ENCODE results near the gene RPS14. TPM values are rescaled to one million over a fixed set of nuclear protein-coding genes. Genes with fewer than 3 reads are reported as not detected.

The RPS14 gene
- total and polyA plus RNA-seq, 9 donors, result 2,234 to 9,295 (median 4,211) TPM

GRCh38 chr5:150443242-150444075, 6.1 kb downstream of the RPS14 start:
- WGBS, 3 donors, result 64 to 66% (median 65%) methylated on average over 15 of the region's 15 CpGs
- H3K4me3 ChIP-seq, result no peak overlapping the region
- peaks cover 2% of the 10 kb centered on the region for H3K4me1 ChIP-seq (ENCODE audit: insufficient read depth)
- intact Hi-C loops (cut with DNase I), result loop anchor here in 1 of 4 donors (10.0 kb wide), 1 partner anchor 309 kb away; no protein-coding TSS in a partner anchor
- DNase-seq, result no peak
- no peak for TF ChIP-seq CTCF (IDR thresholded peaks at IDR 0.05)
- H3K9me3 ChIP-seq, result no peaks in the 10 kb centered on the region
- H3K36me3 ChIP-seq, result no peaks in the 10 kb centered on the region
- no peaks in the 10 kb centered on the region for H3K27me3 ChIP-seq
- no peak overlapping the region for H3K27ac ChIP-seq

- no peak overlapping the region for H3K27ac ChIP-seq
- intact Hi-C loops (cut with DNase I), result loop anchor here in 1 of 4 donors (10.0 kb wide), 1 partner anchor 308 kb away; no protein-coding TSS in a partner anchor
Measured at GRCh38 chr5:150442699-150443080, 6.8 kb downstream of the RPS14 start.

GRCh38 chr5:150441813-150442698, 7.5 kb downstream of the RPS14 start:
- Histone ChIP-seq H3K27me3 (no peaks in the 10 kb centered on the region), H3K4me3 (no peak overlapping the region), H3K27ac (no peak overlapping the region), H3K9me3 (no peaks in the 10 kb centered on the region), H3K36me3 (no peaks in the 10 kb centered on the region), H3K4me1 (ENCODE audit: insufficient read depth) (no peaks in the 10 kb centered on the region)
- WGBS, 3 donors, result 50 to 60% (median 50%) methylated on average over 18 of the region's 18 CpGs
- intact Hi-C loops (cut with DNase I), result loop anchor here in 1 of 4 donors (10.0 kb wide), 1 partner anchor 307 kb away; no protein-coding TSS in a partner anchor
- TF ChIP-seq POLR2A (IDR thresholded peaks at IDR 0.05) (no peak), CTCF (IDR thresholded peaks at IDR 0.05) (no peak), EP300 (IDR thresholded peaks at IDR 0.05) (no peak)
- DNase-seq, result no peak

More at GRCh38 chr5:150442699-150443080, 6.8 kb downstream of the RPS14 start:
- no peak overlapping the region for H3K4me3 ChIP-seq
- no peak for DNase-seq
- WGBS, 3 donors, result 74 to 84% (median 81%) methylated on average over 6 of the region's 6 CpGs
- no peaks in the 10 kb centered on the region for H3K27me3 ChIP-seq
- no peaks in the 10 kb centered on the region for H3K36me3 ChIP-seq
- no peaks in the 10 kb centered on the region for H3K9me3 ChIP-seq
- H3K4me1 ChIP-seq (ENCODE audit: insufficient read depth), result no peaks in the 10 kb centered on the region
- TF ChIP-seq POLR2A (IDR thresholded peaks at IDR 0.05), result no peak
- TF ChIP-seq CTCF (IDR thresholded peaks at IDR 0.05), result no peak
- no peak for TF ChIP-seq EP300 (IDR thresholded peaks at IDR 0.05)

GRCh38 chr5:150440948-150441812, 8.4 kb downstream of the RPS14 start:
- no peak for DNase-seq
- Histone ChIP-seq H3K4me1 (ENCODE audit: insufficient read depth) (no peaks in the 10 kb centered on the region), H3K4me3 (no peak overlapping the region), H3K36me3 (no peaks in the 10 kb centered on the region), H3K27me3 (no peaks in the 10 kb centered on the region), H3K9me3 (no peaks in the 10 kb centered on the region), H3K27ac (no peak overlapping the region)
- intact Hi-C loops (cut with DNase I), result loop anchor here in 1 of 4 donors (10.0 kb wide), 1 partner anchor 306 kb away; no protein-coding TSS in a partner anchor
- TF ChIP-seq CTCF (IDR thresholded peaks at IDR 0.05) (no peak), POLR2A (IDR thresholded peaks at IDR 0.05) (no peak), EP300 (IDR thresholded peaks at IDR 0.05) (no peak)
- WGBS, 3 donors, result 85 to 88% (median 86%) methylated on average over 12 of the region's 12 CpGs
